VCaP (cell line): ENCODE data around the gene DNAL1.

ENCODE experiments used
- H3K27ac ChIP-seq: fragments of 450-650 bp; 2 replicates; pipeline ENCODE4 v1.5.1; 2017
- CTCF ChIP-seq: fragments of 450-650 bp; conservative IDR thresholded peaks from 2 replicates; pipeline ENCODE4 v1.5.1; 2017; ENCODE audit warnings: mild to moderate bottlenecking, moderate library complexity

Gene DNAL1

GRCh38 chr14:73613046-73613383 is 31.8 kb upstream of the DNAL1 start:
- H3K27ac ChIP-seq: peak overlapping the region; percentile 80
- TF ChIP-seq CTCF: no peak

GRCh38 chr14:73613419-73613963 is 31.3 kb upstream of the DNAL1 start:
- peak overlapping the region; percentile 80 for H3K27ac ChIP-seq
- no peak for TF ChIP-seq CTCF

GRCh38 chr14:73616831-73617230 is 28.0 kb upstream of the DNAL1 start:
- TF ChIP-seq CTCF: no peak
- H3K27ac ChIP-seq: no peak overlapping the region

GRCh38 chr14:73619524-73619923 is 25.3 kb upstream of the DNAL1 start:
- TF ChIP-seq CTCF: no peak

GRCh38 chr14:73620268-73620667 is 24.5 kb upstream of the DNAL1 start:
- no peak overlapping the region for H3K27ac ChIP-seq
- TF ChIP-seq CTCF: no peak

More at GRCh38 chr14:73619524-73619923, 25.3 kb upstream of the DNAL1 start:
- no peak overlapping the region for H3K27ac ChIP-seq

- no peak for TF ChIP-seq CTCF
- no peak overlapping the region for H3K27ac ChIP-seq
Measured at GRCh38 chr14:73623504-73624054, 21.2 kb upstream of the DNAL1 start.

GRCh38 chr14:73625706-73626105 is 19.1 kb upstream of the DNAL1 start:
- no peak overlapping the region for H3K27ac ChIP-seq
- no peak for TF ChIP-seq CTCF
